ENCODE results near the gene SLC7A1. TPM values are rescaled to one million over a fixed set of nuclear protein-coding genes. Genes with fewer than 3 reads are reported as not detected.

Gene SLC7A1
- total RNA-seq, 3 donors from 2014 or later (not counting 1 experiment from before 2014, with no cell fraction given), result 8.7 to 12.6 (median 10.2) TPM

- H3K4me1 ChIP-seq (ENCODE audit: control insufficient read depth, insufficient read depth, low read length), result no peaks in the 10 kb centered on the region
- no peaks in the 10 kb centered on the region for H3K27me3 ChIP-seq (ENCODE audit: control insufficient read depth, insufficient read depth, low read length)
- Mint-ChIP-seq H3K4me3 (no peak overlapping the region), H3K27ac (no peak overlapping the region), H3K36me3 (no peaks in the 10 kb centered on the region), H3K9me3 (no peaks in the 10 kb centered on the region), H3K27me3 (ENCODE audit: low read depth in 2 of 2) (peaks cover 14 to 24% of the 10 kb centered on the region in 2 donors), H3K4me1 (no peaks in the 10 kb centered on the region)
- WGBS (ENCODE audit: insufficient coverage), result 93% methylated on average over 5 of the region's 5 CpGs
- no peaks in the 10 kb centered on the region for H3K36me3 ChIP-seq (ENCODE audit: control insufficient read depth, insufficient read depth, low read length)
- no peak for TF ChIP-seq CTCF (IDR thresholded peaks at IDR 0.05)
- no peaks in the 10 kb centered on the region for H3K9me3 ChIP-seq (ENCODE audit: control insufficient read depth, insufficient read depth, low read length)
- intact Hi-C loops (cut with micrococcal nuclease), result no loop called here
- H3K27ac ChIP-seq (ENCODE audit: low read length), result no peak overlapping the region
- no peak overlapping the region for H3K4me3 ChIP-seq (ENCODE audit: low read length)
- no peak for ATAC-seq
- no peak for DNase-seq
Observed at GRCh38 chr13:29481603-29482002, 113.9 kb downstream of the SLC7A1 start.

- DNase-seq, result no peak
- Histone ChIP-seq H3K4me1 (ENCODE audit: control insufficient read depth, insufficient read depth, low read length) (no peaks in the 10 kb centered on the region), H3K27ac (ENCODE audit: low read length) (no peak overlapping the region), H3K36me3 (ENCODE audit: control insufficient read depth, insufficient read depth, low read length) (no peaks in the 10 kb centered on the region), H3K4me3 (ENCODE audit: low read length) (no peak overlapping the region), H3K9me3 (ENCODE audit: control insufficient read depth, insufficient read depth, low read length) (no peaks in the 10 kb centered on the region), H3K27me3 (ENCODE audit: control insufficient read depth, insufficient read depth, low read length) (no peaks in the 10 kb centered on the region)
- no peak for TF ChIP-seq CTCF (IDR thresholded peaks at IDR 0.05)
- 80% methylated on average over 9 of the region's 11 CpGs for WGBS (ENCODE audit: insufficient coverage)
- intact Hi-C loops (cut with micrococcal nuclease), result no loop called here
- Mint-ChIP-seq H3K27me3 (ENCODE audit: low read depth in 2 of 2) (peaks cover 12 to 23% of the 10 kb centered on the region in 2 donors), H3K9me3 (no peaks in the 10 kb centered on the region), H3K4me3 (no peak overlapping the region), H3K36me3 (no peaks in the 10 kb centered on the region), H3K27ac (no peak overlapping the region), H3K4me1 (no peaks in the 10 kb centered on the region)
- ATAC-seq, result no peak
Observed at GRCh38 chr13:29480893-29481525, 114.5 kb downstream of the SLC7A1 start.

GRCh38 chr13:29479716-29480492 is 115.6 kb downstream of the SLC7A1 start:
- Histone ChIP-seq H3K27ac (ENCODE audit: low read length) (no peak overlapping the region), H3K36me3 (ENCODE audit: control insufficient read depth, insufficient read depth, low read length) (no peaks in the 10 kb centered on the region), H3K9me3 (ENCODE audit: control insufficient read depth, insufficient read depth, low read length) (no peaks in the 10 kb centered on the region), H3K4me3 (ENCODE audit: low read length) (no peak overlapping the region), H3K27me3 (ENCODE audit: control insufficient read depth, insufficient read depth, low read length) (no peaks in the 10 kb centered on the region), H3K4me1 (ENCODE audit: control insufficient read depth, insufficient read depth, low read length) (no peaks in the 10 kb centered on the region)
- TF ChIP-seq CTCF (IDR thresholded peaks at IDR 0.05), result no peak
- Mint-ChIP-seq H3K4me1 (no peaks in the 10 kb centered on the region), H3K4me3 (no peak overlapping the region), H3K9me3 (no peaks in the 10 kb centered on the region), H3K27me3 (ENCODE audit: low read depth in 2 of 2) (peaks cover 12 to 20% of the 10 kb centered on the region in 2 donors), H3K27ac (no peak overlapping the region), H3K36me3 (no peaks in the 10 kb centered on the region)
- intact Hi-C loops (cut with micrococcal nuclease), result no loop called here
- ATAC-seq, result no peak
- no peak for DNase-seq
- WGBS (ENCODE audit: insufficient coverage), result 90% methylated on average over 25 of the region's 25 CpGs
